GM12878 (cell line): ENCODE results near the gene CFAP57. TPM values are rescaled to one million over a fixed set of nuclear protein-coding genes. Genes with fewer than 3 reads are reported as not detected.

ENCODE experiments used
- ATAC-seq: fragments of 200-7000 bp; cut with Tn5 transposase; 3 replicates; pipeline ENCODE4 v1.9.1; 2020; ENCODE audit warnings: mild to moderate bottlenecking, moderate library complexity
- BruUV-seq: library from RNA; stranded (reverse); fragments of 400-500 nt; replicated peaks from 2 replicates; lab custom pipeline; 2021; lab: Mats Ljungman, UMichigan
- CTCF ChIA-PET: fragments of 300-600 bp; sonication (Branson Sonifier 250); formaldehyde crosslinking; extraction: SDS; loops from one replicate; lab custom pipeline; 2021; ENCODE audit warnings: inconsistent platforms; lab: Yijun Ruan, JAX
- POLR2A ChIA-PET: fragments of 350-600 bp; formaldehyde crosslinking; extraction: SDS; loops from one replicate; lab custom pipeline; 2021; ENCODE audit warnings: inconsistent platforms; lab: Charles Lee
- RAD21 ChIA-PET: fragments of 300-600 bp; sonication (Branson Sonifier 250); formaldehyde crosslinking; loops from one replicate; lab custom pipeline; 2023; ENCODE audit warnings: antibody characterized with exemption; ENCODE audit not compliant: unreplicated experiment; lab: Charles Lee
- SMC1A ChIA-PET: fragments of 300-600 bp; sonication (Branson Sonifier 250); formaldehyde crosslinking; loops from one replicate; lab custom pipeline; 2023; ENCODE audit not compliant: unreplicated experiment, uncharacterized antibody; lab: Charles Lee
- DNase-seq: peaks from one replicate; pipeline ENCODE4 v3.0.0-alpha.2; 2011; ENCODE audit warnings: low read depth, low spot score
- FAIRE-seq: peaks from 3 replicates; lab custom pipeline; 2011; peaks lifted over from hg19 to GRCh38; lab: Jason Lieb, UNC
- H2AFZ ChIP-seq: 2 replicates; pipeline ENCODE4 v1.6.0; 2011; ENCODE audit warnings: low read depth, low read length, control low read depth; ENCODE audit not compliant: control insufficient read depth
- H3K27ac ChIP-seq: 2 replicates; pipeline ENCODE4 v1.5.1; 2011; ENCODE audit warnings: control low read depth; ENCODE audit not compliant: control insufficient read depth, insufficient read depth
- H3K27me3 ChIP-seq, 2 experiments: replicated peaks in 1 of 2; 2 replicates each; pipeline versions ENCODE4 v1.6.0 to v1.6.1; 2011; ENCODE audit warnings: low read length in 1 of 2; ENCODE audit not compliant: control insufficient read depth in 2 of 2, insufficient read depth in 2 of 2
- H3K36me3 ChIP-seq, 2 experiments: 2 replicates each; pipeline ENCODE4 v1.5.1; 2011; ENCODE audit warnings: low read length in 1 of 2; ENCODE audit not compliant: control insufficient read depth in 2 of 2, insufficient read depth in 2 of 2
- H3K4me1 ChIP-seq: 2 replicates; pipeline ENCODE4 v1.6.1; 2011; ENCODE audit warnings: mild to moderate bottlenecking, low read length, moderate library complexity, mixed read lengths; ENCODE audit not compliant: control insufficient read depth, insufficient read depth
- H3K4me2 ChIP-seq: 2 replicates; pipeline ENCODE4 v1.6.0; 2011; ENCODE audit warnings: control low read depth; ENCODE audit not compliant: control insufficient read depth, insufficient read depth
- H3K4me3 ChIP-seq: fragments of 200-600 bp; sonication (generic); 2 replicates; pipeline ENCODE4 v1.5.1; 2016
- H3K79me2 ChIP-seq: 2 replicates; pipeline ENCODE4 v1.6.0; 2011; ENCODE audit warnings: low read length; ENCODE audit not compliant: control insufficient read depth, insufficient read depth
- H3K9ac ChIP-seq: 2 replicates; pipeline ENCODE4 v1.8.0; 2011; ENCODE audit warnings: low read length, control low read depth, mixed read lengths; ENCODE audit not compliant: control insufficient read depth, insufficient read depth
- H3K9me3 ChIP-seq: replicated peaks from 3 replicates; pipeline ENCODE4 v1.5.1; 2011; ENCODE audit warnings: mild to moderate bottlenecking, low read length; ENCODE audit not compliant: control insufficient read depth, insufficient read depth
- H4K20me1 ChIP-seq: 2 replicates; pipeline ENCODE4 v1.6.0; 2011; ENCODE audit not compliant: control insufficient read depth, insufficient read depth
- ATF7 ChIP-seq: fragments of 450-650 bp; IDR thresholded peaks from 2 replicates; pipeline ENCODE4 v1.6.1; 2016; ENCODE audit warnings: low read depth, mild to moderate bottlenecking
- FOS ChIP-seq: IDR thresholded peaks from 3 replicates; pipeline ENCODE4 v1.6.1; 2011; ENCODE audit warnings: borderline replicate concordance; ENCODE audit not compliant: insufficient read length; ENCODE audit errors: extremely low read depth
- GATAD2B ChIP-seq: fragments of 450-650 bp; conservative IDR thresholded peaks from 2 replicates; pipeline ENCODE4 v1.6.1; 2017; ENCODE audit warnings: low read depth, mild to moderate bottlenecking, moderate library complexity
- MAX ChIP-seq: IDR thresholded peaks from 2 replicates; pipeline ENCODE4 v1.6.1; 2012; ENCODE audit warnings: low read depth, low read length, improper control_type of control experiment
- MLLT1 ChIP-seq: fragments of 450-650 bp; IDR thresholded peaks from 2 replicates; pipeline ENCODE4 v1.6.1; 2016; ENCODE audit warnings: mild to moderate bottlenecking
- POU2F2 ChIP-seq: IDR thresholded peaks from 3 replicates; pipeline ENCODE4 v1.6.1; 2011; ENCODE audit warnings: low read depth, mild to moderate bottlenecking, low read length, borderline replicate concordance
- PRDM15 ChIP-seq: fragments of 450-650 bp; formaldehyde crosslinking; IDR thresholded peaks from 2 replicates; pipeline ENCODE4 v1.4.0; 2020; ENCODE audit warnings: mild to moderate bottlenecking, moderate library complexity
- RCOR1 ChIP-seq: conservative IDR thresholded peaks from 2 replicates; pipeline ENCODE4 v1.6.1; 2012; ENCODE audit warnings: low read depth, low read length, improper control_type of control experiment
- SIX5 ChIP-seq: IDR thresholded peaks from 2 replicates; pipeline ENCODE4 v1.6.1; 2011; ENCODE audit warnings: mild to moderate bottlenecking, low read depth, low read length, moderate library complexity; ENCODE audit not compliant: severe bottlenecking
- SMC3 ChIP-seq: IDR thresholded peaks from 2 replicates; pipeline ENCODE4 v1.6.1; 2011; ENCODE audit warnings: low read length, improper control_type of control experiment, borderline replicate concordance
- TAF1 ChIP-seq: IDR thresholded peaks from 2 replicates; pipeline ENCODE4 v1.6.1; 2011; ENCODE audit warnings: mild to moderate bottlenecking, low read depth, low read length, borderline replicate concordance
- TARDBP ChIP-seq: IDR thresholded peaks from 2 replicates; pipeline ENCODE4 v1.6.1; 2016; ENCODE audit warnings: borderline replicate concordance
- YY1 ChIP-seq: IDR thresholded peaks from 2 replicates; pipeline ENCODE4 v1.6.1; 2011; ENCODE audit warnings: low read depth, mild to moderate bottlenecking, low read length
- WGBS: methylation state at CpG from one replicate; pipeline ENCODE4 v1.1.6; 2016; ENCODE audit warnings: low lambda C conversion rate; ENCODE audit not compliant: insufficient replicate concordance, insufficient coverage; ENCODE audit errors: missing lambda C conversion rate; 5-methylcytosine and 5-hydroxymethylcytosine counted together
- in situ Hi-C: fragments of 300-500 bp; cut with MboI; formaldehyde crosslinking; loops from 9 replicates; pipeline ENCODE4 v1.14.3; 2018; ENCODE audit warnings: mixed read lengths
- intact Hi-C: fragments of 100-400 bp; cut with micrococcal nuclease; formaldehyde crosslinking; loops from one replicate; pipeline ENCODE4 v1.14.2; 2022; ENCODE audit not compliant: unreplicated experiment
- polyA plus RNA-seq, 11 experiments: library from polyadenylated mRNA; depleted of rRNA in 4 of 11; unstranded in 6 of 11; stranded (reverse) in 5 of 11; fragments of >200 nt; fragmentation: Nextera tagmentation in 4 of 11; fragmentation: Illumina TruSeq in 1 of 11; extraction: Ambion mirVana in 4 of 11; extraction: Trizol in 1 of 11; gene quantifications; 1 replicate in 1 of 11; 2 replicates in 10 of 11; pipeline versions ENCODE4 v1.2.1 to v1.2.3, GENCODE V29; 2011 to 2016; ENCODE audit warnings: inconsistent platforms in 2 of 11, missing spikeins in 2 of 11, low read depth in 1 of 11
- total RNA-seq, 4 experiments: library from RNA; depleted of rRNA in 3 of 4; stranded (reverse); fragments of >200 nt in 3 of 4; fragmentation: Illumina TruSeq in 1 of 4; extraction: Trizol in 1 of 4; gene quantifications; 2 replicates each; pipeline versions ENCODE4 v1.2.1 to v1.2.3, GENCODE V29; 2013 to 2021
- TF ChIP-seq, protein P1 (sequence below): fragments of 450-650 bp; IDR thresholded peaks from 2 replicates; pipeline ENCODE4 v1.6.1; 2016; ENCODE audit warnings: mild to moderate bottlenecking
- TF ChIP-seq, protein P2 (sequence below), 3 experiments: IDR thresholded peaks in 2 of 3; conservative IDR thresholded peaks in 1 of 3; 2 replicates each; pipeline ENCODE4 v1.5.1; 2011; ENCODE audit warnings: low read depth in 3 of 3, low read length in 3 of 3, mild to moderate bottlenecking in 3 of 3, control low read depth in 2 of 3, moderate library complexity in 2 of 3, inconsistent platforms in 1 of 3, mixed read lengths in 1 of 3; ENCODE audit not compliant: control insufficient read depth in 2 of 3, insufficient read depth in 1 of 3; ENCODE audit errors: extremely low read depth in 1 of 3

The CFAP57 gene
- total and polyA plus RNA-seq, 10 of the 15 experiments (the other 5 are each of a cell fraction or from before 2014, with no cell fraction given): 0.45 to 4.8 (median 1.3) TPM

GRCh38 chr1:43238085-43238484 is 66.0 kb downstream of the CFAP57 start:
- H3K79me2 ChIP-seq: no peaks in the 10 kb centered on the region
- no peak overlapping the region for H2AFZ ChIP-seq
- ChIA-PET CTCF (interaction anchor here (0.6 to 5.4 kb wide), 22 partner anchors 9 to 705 kb away, joined by 3 to 89 read pairs (median 4); partner anchors contain the start of genes CDC20, ELOVL1, HYI and MED8), SMC1A (interaction anchor here (0.7 to 4.2 kb wide), 13 partner anchors 11 to 415 kb away, joined by 3 to 70 read pairs (median 5); partner anchors contain the start of genes CDC20 and HYI), RAD21 (interaction anchor here (0.8 to 3.5 kb wide), 6 partner anchors 56 to 176 kb away, joined by 4 to 52 read pairs (median 24); partner anchors contain the start of genes CDC20, ELOVL1, MED8 and SZT2), POLR2A (interaction anchor here (1.2 to 2.9 kb wide), 3 partner anchors 120 to 216 kb away, joined by 4 to 19 read pairs (median 13); partner anchors contain the start of gene CDC20)
- intact Hi-C loops (loop anchor here (2.0 to 5.0 kb wide), 3 partner anchors 57 to 524 kb away; partner anchors contain the start of gene CDC20), in situ Hi-C loops (no loop called here)
- ATAC-seq (peak; percentile 64), FAIRE-seq (peak; percentile 76), DNase-seq (no peak)
- H3K36me3 ChIP-seq: peaks cover 0 to 2% of the 10 kb centered on the region in 2 experiments; a peak in 2 of 4 replicates
- H3K9me3 ChIP-seq: no peaks in the 10 kb centered on the region
- peaks cover 19% of the 10 kb centered on the region for H3K4me1 ChIP-seq
- no peak overlapping the region for H3K9ac ChIP-seq
- BruUV-seq: no TSS peak
- no peaks in the 10 kb centered on the region for H4K20me1 ChIP-seq
- H3K27me3 ChIP-seq: no peaks in the 10 kb centered on the region
- H3K4me2 ChIP-seq: no peak overlapping the region
- 45% methylated on average over 5 of the region's 5 CpGs for WGBS
- no peak overlapping the region for H3K4me3 ChIP-seq
- no peak overlapping the region for H3K27ac ChIP-seq
- TF ChIP-seq GATAD2B (no peak), MAX (no peak), TAF1 (no peak), MLLT1 (no peak), YY1 (peak; percentile 65), RCOR1 (no peak), TARDBP (no peak), ATF7 (no peak), SMC3 (peak; percentile 71; the same call in 1 of the 2 replicates), PRDM15 (no peak), POU2F2 (no peak), SIX5 (no peak), FOS (no peak)
- TF ChIP-seq, protein P1, sequence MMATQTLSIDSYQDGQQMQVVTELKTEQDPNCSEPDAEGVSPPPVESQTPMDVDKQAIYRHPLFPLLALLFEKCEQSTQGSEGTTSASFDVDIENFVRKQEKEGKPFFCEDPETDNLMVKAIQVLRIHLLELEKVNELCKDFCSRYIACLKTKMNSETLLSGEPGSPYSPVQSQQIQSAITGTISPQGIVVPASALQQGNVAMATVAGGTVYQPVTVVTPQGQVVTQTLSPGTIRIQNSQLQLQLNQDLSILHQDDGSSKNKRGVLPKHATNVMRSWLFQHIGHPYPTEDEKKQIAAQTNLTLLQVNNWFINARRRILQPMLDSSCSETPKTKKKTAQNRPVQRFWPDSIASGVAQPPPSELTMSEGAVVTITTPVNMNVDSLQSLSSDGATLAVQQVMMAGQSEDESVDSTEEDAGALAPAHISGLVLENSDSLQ: no peak
- TF ChIP-seq, protein P2, sequence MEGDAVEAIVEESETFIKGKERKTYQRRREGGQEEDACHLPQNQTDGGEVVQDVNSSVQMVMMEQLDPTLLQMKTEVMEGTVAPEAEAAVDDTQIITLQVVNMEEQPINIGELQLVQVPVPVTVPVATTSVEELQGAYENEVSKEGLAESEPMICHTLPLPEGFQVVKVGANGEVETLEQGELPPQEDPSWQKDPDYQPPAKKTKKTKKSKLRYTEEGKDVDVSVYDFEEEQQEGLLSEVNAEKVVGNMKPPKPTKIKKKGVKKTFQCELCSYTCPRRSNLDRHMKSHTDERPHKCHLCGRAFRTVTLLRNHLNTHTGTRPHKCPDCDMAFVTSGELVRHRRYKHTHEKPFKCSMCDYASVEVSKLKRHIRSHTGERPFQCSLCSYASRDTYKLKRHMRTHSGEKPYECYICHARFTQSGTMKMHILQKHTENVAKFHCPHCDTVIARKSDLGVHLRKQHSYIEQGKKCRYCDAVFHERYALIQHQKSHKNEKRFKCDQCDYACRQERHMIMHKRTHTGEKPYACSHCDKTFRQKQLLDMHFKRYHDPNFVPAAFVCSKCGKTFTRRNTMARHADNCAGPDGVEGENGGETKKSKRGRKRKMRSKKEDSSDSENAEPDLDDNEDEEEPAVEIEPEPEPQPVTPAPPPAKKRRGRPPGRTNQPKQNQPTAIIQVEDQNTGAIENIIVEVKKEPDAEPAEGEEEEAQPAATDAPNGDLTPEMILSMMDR (IDR thresholded peaks at IDR 0.05 in 2 of 3, conservative IDR thresholded peaks at IDR 0.05 in 1 of 3; ENCODE audit: control insufficient read depth in 2 of 3, extremely low read depth in 1 of 3, insufficient read depth in 1 of 3, low read depth in 3 of 3, low read length in 3 of 3): peak; percentile 62 to 76 (median 74)
